NT2/D1 (cell line): Measurements from ENCODE around the gene ANGPTL1.
"Not testable (repeated sequence)": the region's sequence is repeated elsewhere in the genome, so short reads cannot be mapped to it uniquely, and the experiment has no call there.

Experiments
- DNase-seq: peaks from one replicate; pipeline ENCODE4 v3.0.0-alpha.2; 2011; ENCODE audit warnings: low read depth, low spot score
- H3K27me3 ChIP-seq: 2 replicates; pipeline ENCODE4 v1.6.0; 2011; ENCODE audit warnings: mild to moderate bottlenecking; ENCODE audit not compliant: insufficient read length, insufficient read depth
- H3K36me3 ChIP-seq: 2 replicates; pipeline ENCODE4 v1.6.1; 2011; ENCODE audit warnings: mild to moderate bottlenecking, low read length, mixed read lengths; ENCODE audit not compliant: insufficient read depth, insufficient read length
- H3K4me1 ChIP-seq: 2 replicates; pipeline ENCODE4 v1.5.1; 2011; ENCODE audit not compliant: insufficient read depth, insufficient read length
- H3K4me3 ChIP-seq: 2 replicates; pipeline ENCODE4 v1.5.1; 2011; ENCODE audit warnings: low read depth; ENCODE audit not compliant: insufficient read length
- H3K9ac ChIP-seq: 2 replicates; pipeline ENCODE4 v1.6.0; 2011; ENCODE audit warnings: low read depth; ENCODE audit not compliant: insufficient read length
- H3K9me3 ChIP-seq: 2 replicates; pipeline ENCODE4 v1.5.1; 2011; ENCODE audit warnings: mild to moderate bottlenecking, low read length; ENCODE audit not compliant: insufficient read depth
- SUZ12 ChIP-seq: IDR thresholded peaks from 2 replicates; pipeline ENCODE4 v1.6.1; 2011; ENCODE audit not compliant: insufficient read length, insufficient read depth; ENCODE audit errors: extremely low read depth
- YY1 ChIP-seq: IDR thresholded peaks from 2 replicates; pipeline ENCODE4 v1.6.1; 2011; ENCODE audit not compliant: insufficient read length, insufficient read depth
- ZNF274 ChIP-seq: IDR thresholded peaks from 2 replicates; pipeline ENCODE4 v1.6.1; 2011; ENCODE audit warnings: mild to moderate bottlenecking, low read depth, low read length

The ANGPTL1 gene

GRCh38 chr1:178864326-178864725 is 6.6 kb downstream of the ANGPTL1 start:
- TF ChIP-seq SUZ12 (no peak), ZNF274 (no peak), YY1 (no peak)
- no peak for DNase-seq
- Histone ChIP-seq H3K9me3 (no peaks in the 10 kb centered on the region), H3K36me3 (no peaks in the 10 kb centered on the region), H3K4me3 (no peak overlapping the region), H3K4me1 (no peaks in the 10 kb centered on the region), H3K9ac (no peak overlapping the region), H3K27me3 (no peaks in the 10 kb centered on the region)

GRCh38 chr1:178862864-178863263 is 8.0 kb downstream of the ANGPTL1 start:
- H3K9me3 ChIP-seq = no peaks in the 10 kb centered on the region
- no peak for TF ChIP-seq SUZ12
- TF ChIP-seq ZNF274 = no peak
- no peak for TF ChIP-seq YY1
- H3K36me3 ChIP-seq = no peaks in the 10 kb centered on the region
- no peak overlapping the region for H3K9ac ChIP-seq
- H3K27me3 ChIP-seq = no peaks in the 10 kb centered on the region
- no peaks in the 10 kb centered on the region for H3K4me1 ChIP-seq
- no peak overlapping the region for H3K4me3 ChIP-seq
- no peak for DNase-seq

GRCh38 chr1:178862416-178862815 is 8.5 kb downstream of the ANGPTL1 start:
- no peaks in the 10 kb centered on the region for H3K27me3 ChIP-seq
- DNase-seq = no peak
- H3K9me3 ChIP-seq = no peaks in the 10 kb centered on the region
- no peak overlapping the region for H3K4me3 ChIP-seq
- no peaks in the 10 kb centered on the region for H3K36me3 ChIP-seq
- TF ChIP-seq YY1 = no peak
- no peak for TF ChIP-seq ZNF274
- TF ChIP-seq SUZ12 = no peak
- no peak overlapping the region for H3K9ac ChIP-seq
- no peaks in the 10 kb centered on the region for H3K4me1 ChIP-seq

GRCh38 chr1:178857126-178857525 is 13.8 kb downstream of the ANGPTL1 start:
- Histone ChIP-seq H3K9me3 (no peaks in the 10 kb centered on the region), H3K36me3 (no peaks in the 10 kb centered on the region), H3K9ac (no peak overlapping the region), H3K4me3 (no peak overlapping the region), H3K27me3 (no peaks in the 10 kb centered on the region), H3K4me1 (no peaks in the 10 kb centered on the region)
- DNase-seq = no peak
- TF ChIP-seq YY1 (no peak), ZNF274 (no peak), SUZ12 (no peak)

- Histone ChIP-seq H3K9ac (no peak overlapping the region), H3K9me3 (no peaks in the 10 kb centered on the region), H3K4me1 (no peaks in the 10 kb centered on the region), H3K36me3 (no peaks in the 10 kb centered on the region), H3K27me3 (no peaks in the 10 kb centered on the region), H3K4me3 (no peak overlapping the region)
- no peak for TF ChIP-seq YY1
- no peak for TF ChIP-seq ZNF274
- no peak for TF ChIP-seq SUZ12
- DNase-seq = no peak
These were observed 21.0 kb downstream of the ANGPTL1 start for GRCh38 chr1:178849918-178850317.

- not testable (repeated sequence) for DNase-seq, H3K4me3 ChIP-seq, H3K9me3 ChIP-seq, H3K9ac ChIP-seq, H3K27me3 ChIP-seq, H3K36me3 ChIP-seq, H3K4me1 ChIP-seq
These were observed 23.0 kb downstream of the ANGPTL1 start for GRCh38 chr1:178847919-178848318.

GRCh38 chr1:178847396-178847849 is 23.5 kb downstream of the ANGPTL1 start:
- no peak for DNase-seq
- no peak overlapping the region for H3K9ac ChIP-seq

GRCh38 chr1:178846306-178846705 is 24.6 kb downstream of the ANGPTL1 start:
- no peaks in the 10 kb centered on the region for H3K36me3 ChIP-seq
- no peaks in the 10 kb centered on the region for H3K9me3 ChIP-seq
- H3K4me3 ChIP-seq = no peak overlapping the region
- DNase-seq = no peak
- no peak overlapping the region for H3K9ac ChIP-seq
- no peaks in the 10 kb centered on the region for H3K4me1 ChIP-seq
- TF ChIP-seq ZNF274 (no peak), SUZ12 (no peak), YY1 (no peak)
- H3K27me3 ChIP-seq = no peaks in the 10 kb centered on the region

More at GRCh38 chr1:178847396-178847849, 23.5 kb downstream of the ANGPTL1 start:
- Histone ChIP-seq H3K4me3 (no peak overlapping the region), H3K36me3 (no peaks in the 10 kb centered on the region), H3K9me3 (no peaks in the 10 kb centered on the region), H3K27me3 (no peaks in the 10 kb centered on the region), H3K4me1 (no peaks in the 10 kb centered on the region)
- TF ChIP-seq ZNF274 (no peak), SUZ12 (no peak), YY1 (no peak)
